GM18507 (cell line): Measurements from ENCODE around the gene PCDHGA10.
"Not testable (repeated sequence)": the region's sequence is repeated elsewhere in the genome, so short reads cannot be mapped to it uniquely, and the experiment has no call there.

ENCODE experiments used
- DNase-seq: peaks from one replicate; pipeline ENCODE4 v3.0.0; 2011; ENCODE audit warnings: low read depth; ENCODE audit not compliant: insufficient read length; ENCODE audit errors: extremely low spot score
- FAIRE-seq: peaks from 2 replicates; lab custom pipeline; 2011; peaks lifted over from hg19 to GRCh38; lab: Jason Lieb, UNC

Gene PCDHGA10

DNA sequence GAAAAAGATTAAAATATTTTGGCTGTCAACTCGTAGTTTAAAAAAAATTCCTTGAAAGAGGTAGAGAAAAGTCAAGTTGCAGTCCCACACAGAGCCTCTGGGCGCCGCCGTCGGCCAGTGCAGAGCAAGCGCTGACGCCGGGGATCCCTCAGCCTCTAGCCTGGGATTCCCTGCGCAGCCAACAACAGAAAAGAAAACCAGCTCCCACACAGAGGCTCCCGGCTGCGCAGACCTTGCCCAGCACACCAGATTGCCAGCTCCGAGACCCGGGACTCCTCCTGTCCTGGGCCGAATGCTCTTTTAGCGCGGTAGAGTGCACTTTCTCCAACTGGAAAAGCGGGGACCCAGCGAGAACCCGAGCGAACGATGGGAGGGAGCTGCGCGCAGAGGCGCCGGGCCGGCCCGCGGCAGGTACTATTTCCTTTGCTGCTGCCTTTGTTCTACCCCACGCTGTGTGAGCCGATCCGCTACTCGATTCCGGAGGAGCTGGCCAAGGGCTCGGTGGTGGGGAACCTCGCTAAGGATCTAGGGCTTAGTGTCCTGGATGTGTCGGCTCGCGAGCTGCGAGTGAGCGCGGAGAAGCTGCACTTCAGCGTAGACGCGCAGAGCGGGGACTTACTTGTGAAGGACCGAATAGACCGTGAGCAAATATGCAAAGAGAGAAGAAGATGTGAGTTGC, 4.8 kb downstream of the PCDHGA10 start, which contains the start of gene PCDHGB7:
Gene PCDHGB7 (plus strand): TSS at position 184 of the 679 bp plus-strand sequence. CDS start 183 bp downstream, at position 367.
- not testable (repeated sequence) for DNase-seq
- peak; percentile 66 for FAIRE-seq

DNA sequence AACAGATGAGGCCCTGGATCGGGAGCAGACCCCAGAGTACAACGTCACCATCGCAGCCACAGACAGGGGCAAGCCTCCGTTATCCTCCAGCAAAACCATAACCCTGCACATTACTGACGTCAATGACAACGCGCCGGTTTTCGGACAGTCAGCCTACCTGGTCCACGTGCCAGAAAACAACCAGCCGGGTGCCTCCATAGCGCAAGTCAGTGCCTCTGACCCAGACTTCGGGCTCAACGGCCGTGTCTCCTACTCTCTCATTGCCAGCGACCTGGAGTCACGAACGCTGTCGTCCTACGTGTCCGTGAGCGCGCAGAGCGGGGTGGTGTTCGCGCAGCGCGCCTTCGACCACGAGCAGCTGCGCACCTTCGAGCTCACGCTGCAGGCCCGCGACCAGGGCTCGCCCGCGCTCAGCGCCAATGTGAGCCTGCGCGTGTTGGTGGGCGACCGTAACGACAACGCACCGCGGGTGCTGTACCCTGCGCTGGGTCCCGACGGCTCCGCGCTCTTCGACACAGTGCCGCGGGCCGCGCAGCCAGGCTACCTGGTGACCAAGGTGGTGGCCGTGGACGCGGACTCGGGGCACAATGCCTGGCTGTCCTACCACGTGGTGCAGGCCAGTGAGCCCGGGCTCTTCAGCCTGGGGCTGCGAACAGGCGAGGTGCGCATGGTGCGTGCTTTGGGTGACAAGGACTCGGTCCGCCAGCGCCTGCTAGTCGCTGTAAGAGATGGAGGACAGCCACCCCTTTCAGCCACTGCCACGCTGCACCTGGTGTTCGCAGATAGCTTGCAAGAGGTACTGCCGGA, 6.5 kb downstream of the PCDHGA10 start:
- FAIRE-seq (no peak), DNase-seq (no peak)

DNA sequence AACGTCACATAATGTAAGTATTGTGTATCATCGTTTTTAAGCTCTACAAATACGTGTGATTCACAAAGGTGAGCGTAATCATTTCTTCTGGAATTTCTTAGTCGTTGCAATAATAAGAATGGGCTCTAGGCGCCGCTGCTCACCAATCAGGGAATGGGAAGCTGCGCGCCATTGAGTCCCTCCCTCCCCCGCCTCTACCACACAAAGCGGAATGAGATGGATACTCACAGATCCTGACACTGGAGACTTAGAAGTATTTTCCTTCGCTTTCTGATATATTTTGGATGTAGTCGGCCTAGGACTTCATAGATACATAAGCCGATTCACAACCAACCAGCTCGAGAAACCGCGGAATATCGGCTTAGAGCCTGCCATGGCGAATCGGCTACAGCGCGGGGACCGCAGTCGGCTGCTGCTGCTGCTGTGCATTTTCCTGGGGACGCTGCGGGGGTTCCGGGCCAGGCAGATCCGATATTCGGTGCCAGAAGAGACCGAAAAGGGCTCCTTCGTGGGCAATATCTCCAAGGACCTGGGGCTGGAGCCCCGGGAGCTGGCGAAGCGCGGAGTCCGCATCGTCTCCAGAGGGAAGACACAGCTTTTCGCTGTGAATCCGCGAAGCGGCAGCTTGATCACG, 8.2 kb downstream of the PCDHGA10 start, which contains the start of gene PCDHGA11:
Gene PCDHGA11 (plus strand): TSS at position 197 of the 634 bp plus-strand sequence. CDS start 177 bp downstream, at position 374.
- no peak for DNase-seq

DNA sequence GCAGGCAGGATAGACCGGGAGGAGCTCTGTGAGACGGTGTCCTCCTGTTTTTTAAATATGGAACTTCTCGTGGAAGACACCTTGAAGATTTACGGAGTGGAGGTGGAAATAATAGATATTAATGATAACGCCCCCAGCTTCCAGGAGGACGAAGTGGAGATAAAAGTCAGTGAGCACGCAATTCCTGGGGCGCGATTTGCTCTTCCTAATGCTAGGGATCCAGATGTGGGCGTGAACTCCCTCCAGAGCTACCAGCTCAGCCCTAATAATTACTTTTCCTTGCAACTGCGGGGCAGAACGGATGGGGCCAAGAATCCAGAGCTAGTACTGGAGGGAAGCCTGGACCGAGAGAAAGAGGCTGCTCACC, 8.7 kb downstream of the PCDHGA10 start:
- FAIRE-seq (no peak), DNase-seq (no peak)

More for the DNA sequence above, 8.2 kb downstream of the PCDHGA10 start, which contains the start of gene PCDHGA11:
- no peak for FAIRE-seq

DNA sequence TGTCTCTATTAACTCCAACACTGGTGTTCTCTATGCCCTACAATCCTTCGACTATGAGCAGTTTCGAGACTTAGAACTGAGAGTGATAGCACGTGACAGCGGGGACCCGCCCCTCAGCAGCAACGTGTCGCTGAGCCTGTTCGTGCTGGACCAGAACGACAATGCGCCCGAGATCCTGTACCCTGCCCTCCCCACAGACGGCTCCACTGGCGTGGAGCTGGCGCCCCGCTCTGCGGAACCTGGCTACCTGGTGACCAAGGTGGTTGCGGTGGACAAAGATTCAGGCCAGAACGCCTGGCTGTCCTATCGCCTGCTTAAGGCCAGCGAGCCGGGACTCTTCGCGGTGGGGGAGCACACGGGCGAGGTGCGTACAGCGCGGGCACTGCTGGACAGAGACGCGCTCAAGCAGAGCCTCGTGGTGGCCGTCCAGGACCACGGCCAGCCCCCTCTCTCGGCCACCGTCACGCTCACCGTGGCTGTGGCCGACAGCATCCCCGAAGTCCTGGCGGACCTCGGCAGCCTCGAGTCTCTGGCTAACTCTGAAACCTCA, 10.0 kb downstream of the PCDHGA10 start:
- no peak for DNase-seq
- FAIRE-seq: no peak

DNA sequence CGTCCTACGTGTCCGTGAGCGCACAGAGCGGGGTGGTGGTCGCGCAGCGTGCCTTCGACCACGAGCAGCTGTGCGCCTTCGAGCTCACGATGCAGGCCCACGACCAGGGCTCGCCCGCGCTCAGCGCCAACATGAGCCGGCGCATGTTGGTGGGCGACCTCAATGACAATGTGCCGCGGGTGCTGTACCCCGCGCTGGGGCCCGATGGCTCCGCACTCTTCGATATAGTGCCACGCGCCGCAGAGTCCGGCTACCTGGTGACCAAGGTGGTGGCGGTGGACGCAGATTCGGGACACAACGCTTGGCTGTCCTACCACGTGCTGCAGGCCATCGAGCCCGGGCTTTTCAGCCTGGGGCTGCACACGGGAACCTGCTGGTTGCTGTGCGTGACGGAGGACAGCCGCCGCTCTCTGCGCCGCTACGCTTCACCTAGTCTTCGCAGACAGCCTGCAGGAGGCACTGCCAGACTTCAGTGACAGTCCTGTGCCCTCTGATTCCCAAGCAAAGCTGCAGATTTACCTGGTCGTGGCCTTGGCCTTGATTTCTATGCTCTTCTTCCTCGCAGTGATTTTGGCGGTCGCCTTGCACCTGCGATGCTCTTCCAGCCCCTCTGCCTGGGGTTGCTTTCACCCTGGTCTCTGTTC, 15.1 kb downstream of the PCDHGA10 start:
- FAIRE-seq (no peak), DNase-seq (no peak)

DNA sequence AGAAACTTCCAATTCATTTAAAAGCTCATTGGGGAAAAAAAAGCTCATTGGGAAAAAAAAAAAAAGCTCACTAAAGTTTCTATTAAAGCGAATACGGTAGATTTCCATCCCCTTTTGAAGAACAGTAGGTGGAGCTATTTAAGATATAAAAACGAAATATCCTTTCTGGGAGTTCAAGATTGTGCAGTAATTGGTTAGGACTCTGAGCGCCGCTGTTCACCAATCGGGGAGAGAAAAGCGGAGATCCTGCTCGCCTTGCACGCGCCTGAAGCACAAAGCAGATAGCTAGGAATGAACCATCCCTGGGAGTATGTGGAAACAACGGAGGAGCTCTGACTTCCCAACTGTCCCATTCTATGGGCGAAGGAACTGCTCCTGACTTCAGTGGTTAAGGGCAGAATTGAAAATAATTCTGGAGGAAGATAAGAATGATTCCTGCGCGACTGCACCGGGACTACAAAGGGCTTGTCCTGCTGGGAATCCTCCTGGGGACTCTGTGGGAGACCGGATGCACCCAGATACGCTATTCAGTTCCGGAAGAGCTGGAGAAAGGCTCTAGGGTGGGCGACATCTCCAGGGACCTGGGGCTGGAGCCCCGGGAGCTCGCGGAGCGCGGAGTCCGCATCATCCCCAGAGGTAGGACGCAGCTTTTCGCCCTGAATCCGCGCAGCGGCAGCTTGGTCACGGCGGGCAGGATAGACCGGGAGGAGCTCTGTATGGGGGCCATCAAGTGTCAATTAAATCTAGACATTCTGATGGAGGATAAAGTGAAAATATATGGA, 17.7 kb downstream of the PCDHGA10 start, which contains the start of gene PCDHGA12:
Gene PCDHGA12 (plus strand): TSS at position 176 of the 782 bp plus-strand sequence. CDS start 253 bp downstream, at position 429.
- DNase-seq (peak; percentile 69), FAIRE-seq (peak; percentile 89)

DNA sequence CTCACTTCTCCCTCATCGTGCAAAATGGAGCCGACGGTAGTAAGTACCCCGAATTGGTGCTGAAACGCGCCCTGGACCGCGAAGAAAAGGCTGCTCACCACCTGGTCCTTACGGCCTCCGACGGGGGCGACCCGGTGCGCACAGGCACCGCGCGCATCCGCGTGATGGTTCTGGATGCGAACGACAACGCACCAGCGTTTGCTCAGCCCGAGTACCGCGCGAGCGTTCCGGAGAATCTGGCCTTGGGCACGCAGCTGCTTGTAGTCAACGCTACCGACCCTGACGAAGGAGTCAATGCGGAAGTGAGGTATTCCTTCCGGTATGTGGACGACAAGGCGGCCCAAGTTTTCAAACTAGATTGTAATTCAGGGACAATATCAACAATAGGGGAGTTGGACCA, 18.5 kb downstream of the PCDHGA10 start:
- DNase-seq: no peak
- FAIRE-seq: peak; percentile 69

DNA sequence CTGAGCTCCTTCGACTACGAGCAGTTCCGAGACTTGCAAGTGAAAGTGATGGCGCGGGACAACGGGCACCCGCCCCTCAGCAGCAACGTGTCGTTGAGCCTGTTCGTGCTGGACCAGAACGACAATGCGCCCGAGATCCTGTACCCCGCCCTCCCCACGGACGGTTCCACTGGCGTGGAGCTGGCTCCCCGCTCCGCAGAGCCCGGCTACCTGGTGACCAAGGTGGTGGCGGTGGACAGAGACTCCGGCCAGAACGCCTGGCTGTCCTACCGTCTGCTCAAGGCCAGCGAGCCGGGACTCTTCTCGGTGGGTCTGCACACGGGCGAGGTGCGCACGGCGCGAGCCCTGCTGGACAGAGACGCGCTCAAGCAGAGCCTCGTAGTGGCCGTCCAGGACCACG, 19.5 kb downstream of the PCDHGA10 start:
- DNase-seq, FAIRE-seq: not testable (repeated sequence)

DNA sequence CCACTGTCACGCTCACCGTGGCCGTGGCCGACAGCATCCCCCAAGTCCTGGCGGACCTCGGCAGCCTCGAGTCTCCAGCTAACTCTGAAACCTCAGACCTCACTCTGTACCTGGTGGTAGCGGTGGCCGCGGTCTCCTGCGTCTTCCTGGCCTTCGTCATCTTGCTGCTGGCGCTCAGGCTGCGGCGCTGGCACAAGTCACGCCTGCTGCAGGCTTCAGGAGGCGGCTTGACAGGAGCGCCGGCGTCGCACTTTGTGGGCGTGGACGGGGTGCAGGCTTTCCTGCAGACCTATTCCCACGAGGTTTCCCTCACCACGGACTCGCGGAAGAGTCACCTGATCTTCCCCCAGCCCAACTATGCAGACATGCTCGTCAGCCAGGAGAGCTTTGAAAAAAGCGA, 19.9 kb downstream of the PCDHGA10 start:
- not testable (repeated sequence) for FAIRE-seq, DNase-seq

DNA sequence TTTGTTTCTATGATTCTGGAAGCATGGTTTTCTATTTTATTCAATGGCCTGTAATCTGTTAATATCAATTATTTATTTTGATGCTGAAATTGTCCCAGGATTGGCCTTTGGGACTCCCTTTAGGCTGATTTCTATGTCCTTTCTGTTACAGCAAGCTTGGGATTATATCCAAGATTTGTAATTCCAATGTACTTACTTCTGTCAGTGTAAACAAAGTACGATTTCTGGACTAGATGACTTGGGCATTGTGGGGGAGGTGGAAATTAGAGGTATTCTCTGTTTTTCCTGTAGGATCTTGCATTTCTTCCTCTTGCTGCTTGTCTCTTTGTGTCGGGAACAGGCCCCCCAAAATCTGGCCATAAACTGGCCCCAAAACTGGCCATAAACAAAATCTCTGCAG, 21.2 kb downstream of the PCDHGA10 start:
- FAIRE-seq: no peak

DNA sequence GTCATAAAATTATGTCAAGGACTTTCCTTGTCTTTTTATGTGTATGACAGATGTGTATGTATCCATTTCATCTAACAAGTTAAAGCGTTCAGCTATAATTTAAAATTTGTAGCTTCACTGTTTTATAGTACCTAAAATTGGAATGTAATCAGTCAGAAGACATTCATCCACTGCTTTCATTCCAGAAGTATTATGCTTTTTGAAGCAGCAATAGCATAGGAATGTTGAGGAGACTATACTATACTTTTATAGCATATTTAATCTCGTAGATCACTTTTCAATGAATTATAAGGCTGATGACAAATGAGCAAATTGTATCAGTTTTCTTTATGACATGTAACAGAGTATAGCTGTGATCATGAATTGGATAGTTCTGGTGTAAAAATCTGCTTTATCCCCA, 24.4 kb downstream of the PCDHGA10 start:
- DNase-seq (no peak), FAIRE-seq (no peak)

More for the DNA sequence above, 21.2 kb downstream of the PCDHGA10 start:
- DNase-seq: no peak

DNA sequence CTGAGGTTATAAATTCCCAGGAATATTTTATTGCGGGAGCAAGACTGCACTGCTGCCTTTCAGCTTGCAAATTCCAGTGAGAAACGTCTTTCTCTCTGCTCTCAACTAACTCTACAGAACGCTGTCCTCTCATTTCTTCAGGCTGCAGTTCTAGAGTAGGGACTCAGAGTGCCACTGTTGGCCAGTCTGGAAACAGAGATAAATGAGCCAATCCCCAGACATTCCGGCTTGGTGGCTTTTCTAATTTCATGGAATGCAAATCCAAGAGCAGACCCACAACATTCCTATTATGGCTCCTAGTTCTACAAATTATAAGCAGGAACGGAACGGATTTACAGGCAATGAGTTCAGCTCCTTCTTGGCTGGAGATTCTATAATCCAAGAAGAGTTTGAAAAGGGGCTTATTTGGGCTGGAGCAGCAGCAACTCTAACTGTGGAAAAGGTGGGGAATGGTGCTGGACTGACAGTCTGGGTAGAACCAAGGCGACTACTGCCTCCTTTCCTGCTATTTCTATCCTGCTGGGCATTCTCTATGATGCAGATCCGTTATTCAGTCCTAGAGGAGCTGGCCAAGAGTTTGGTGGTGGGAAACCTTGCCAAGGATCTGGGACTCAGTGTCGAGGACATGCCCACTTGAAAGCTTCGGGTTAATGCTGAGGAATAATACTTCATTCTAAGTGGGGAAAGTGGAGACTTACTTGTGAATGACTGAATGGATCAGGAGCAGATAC, 26.8 kb downstream of the PCDHGA10 start:
- FAIRE-seq: no peak
- no peak for DNase-seq

DNA sequence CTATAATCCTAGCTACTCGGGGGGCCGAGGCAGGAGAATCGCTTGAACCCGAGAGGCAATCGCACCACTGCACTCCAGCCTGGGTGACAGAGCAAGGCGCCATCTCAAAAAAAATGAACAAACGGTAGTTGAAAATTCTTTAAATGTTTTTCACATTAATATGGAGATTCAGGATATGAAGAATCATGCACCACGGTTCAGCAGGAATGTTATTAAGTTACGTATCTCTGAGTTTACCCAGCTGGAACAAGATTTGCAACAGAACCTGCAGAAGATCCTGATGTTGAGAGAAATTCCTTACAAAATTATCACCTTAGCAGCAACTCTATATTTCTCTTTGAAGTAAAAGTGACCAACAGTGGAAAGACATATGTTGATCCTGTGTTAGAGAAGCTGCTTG, 27.6 kb downstream of the PCDHGA10 start:
- FAIRE-seq (no peak), DNase-seq (no peak)

DNA sequence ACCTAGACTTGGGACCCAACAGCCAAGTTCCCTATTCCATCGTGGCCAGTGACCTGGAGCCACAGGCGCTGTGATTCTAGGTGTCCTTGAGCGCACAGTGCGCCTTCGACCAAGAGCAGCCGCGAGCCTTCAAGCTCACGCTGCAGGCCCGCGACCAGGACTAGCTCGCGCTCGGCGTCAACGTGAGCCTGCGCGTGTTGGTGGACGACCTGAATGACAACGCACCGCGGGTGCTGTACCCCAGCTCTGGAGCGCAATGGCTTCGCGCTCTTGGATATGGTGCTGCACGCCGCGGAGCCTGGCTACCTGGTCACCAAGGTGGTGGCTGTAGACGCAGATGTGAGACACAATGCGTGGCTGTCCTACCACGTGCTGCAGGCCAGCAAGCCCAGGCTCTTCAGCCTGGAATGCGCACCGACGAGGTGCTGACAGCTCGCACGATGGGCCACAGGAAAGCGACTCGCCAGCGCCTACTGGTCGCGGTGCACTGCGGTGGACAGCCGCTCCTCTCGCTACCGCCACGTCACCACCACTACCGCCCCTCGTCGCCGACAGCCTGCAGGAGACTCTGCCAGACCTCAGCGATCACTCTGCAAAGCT, 28.9 kb downstream of the PCDHGA10 start:
- FAIRE-seq (no peak), DNase-seq (no peak)

DNA sequence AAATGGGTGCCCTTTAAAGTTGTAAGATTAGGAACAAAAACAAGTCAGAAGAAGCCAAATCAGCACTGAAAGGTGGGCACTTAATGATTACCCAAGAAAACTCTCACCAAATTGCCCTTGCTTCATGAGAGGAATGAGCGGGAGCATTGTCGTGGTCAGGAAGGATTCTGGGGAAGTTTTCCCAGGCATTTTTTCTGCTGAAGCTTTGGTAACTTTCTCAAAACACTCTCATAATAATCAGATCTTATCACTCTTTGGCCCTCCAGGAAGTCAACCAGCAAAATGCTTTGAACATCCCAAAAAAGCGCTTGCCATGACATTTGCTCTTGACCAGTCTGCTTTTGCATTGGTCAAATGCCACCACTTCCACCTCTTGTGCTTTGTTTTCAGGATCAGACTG, 52.6 kb downstream of the PCDHGA10 start:
- DNase-seq (no peak), FAIRE-seq (no peak)
